GM18907 (cell line): ENCODE data around the gene MEGF11.
"Not testable (repeated sequence)": the region's sequence is repeated elsewhere in the genome, so short reads cannot be mapped to it uniquely, and the experiment has no call there.

ENCODE experiments used
- ATAC-seq: cut with Tn5 transposase; IDR thresholded peaks from one replicate; pipeline ENCODE4 v1.9.1; 2021; ENCODE audit warnings: mild to moderate bottlenecking, moderate library complexity; ENCODE audit not compliant: unreplicated experiment

MEGF11 gene

DNA sequence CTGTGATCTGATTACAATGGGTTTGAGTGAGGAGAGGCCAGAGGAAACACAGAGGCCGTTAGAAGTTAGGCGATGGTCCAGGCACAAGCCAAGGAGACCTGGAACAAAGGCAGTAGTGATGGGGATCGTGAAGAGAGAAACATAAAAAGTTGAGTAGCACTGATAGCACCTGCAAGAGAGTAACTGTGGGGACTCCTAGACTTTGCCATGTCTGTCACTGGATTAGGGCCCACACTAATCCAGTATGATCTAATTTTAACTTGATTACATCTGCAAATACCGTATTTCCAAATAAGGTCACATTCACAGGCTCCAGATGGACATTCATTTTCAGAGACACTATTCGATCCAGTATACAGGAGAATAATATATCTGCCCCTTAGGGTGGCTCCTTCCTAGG, 239.5 kb downstream of the MEGF11 start:
- no peak for ATAC-seq

DNA sequence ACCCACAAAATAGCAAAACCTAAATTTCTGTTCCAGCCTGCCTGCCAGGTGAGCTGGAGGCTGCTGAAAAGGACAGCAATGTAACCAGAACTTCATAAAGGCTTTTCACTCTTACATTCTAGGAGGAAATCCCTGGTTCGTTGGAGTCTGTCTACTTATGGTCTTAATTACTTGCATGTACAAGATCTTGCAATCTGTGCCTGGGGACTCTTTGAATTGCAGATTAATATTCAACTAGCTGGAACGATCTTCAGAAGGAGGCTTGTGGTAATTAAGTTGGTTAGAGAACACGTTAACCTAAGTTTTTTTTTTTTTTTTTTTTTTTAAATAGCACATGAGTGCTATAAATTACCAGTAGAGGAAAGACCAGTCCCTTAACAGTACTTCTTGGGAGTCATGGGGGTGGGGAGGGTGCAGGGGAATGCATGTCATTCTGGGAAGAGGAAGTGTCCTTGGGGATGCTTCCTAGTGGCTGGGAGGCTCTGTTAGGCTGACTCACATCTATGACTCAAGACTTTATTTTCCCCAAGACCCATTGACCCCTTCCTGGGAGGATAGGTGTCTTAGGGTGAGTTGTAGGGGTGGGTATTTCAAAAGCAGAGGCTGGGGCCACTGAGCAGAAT, 244.5 kb downstream of the MEGF11 start:
- ATAC-seq = no peak

DNA sequence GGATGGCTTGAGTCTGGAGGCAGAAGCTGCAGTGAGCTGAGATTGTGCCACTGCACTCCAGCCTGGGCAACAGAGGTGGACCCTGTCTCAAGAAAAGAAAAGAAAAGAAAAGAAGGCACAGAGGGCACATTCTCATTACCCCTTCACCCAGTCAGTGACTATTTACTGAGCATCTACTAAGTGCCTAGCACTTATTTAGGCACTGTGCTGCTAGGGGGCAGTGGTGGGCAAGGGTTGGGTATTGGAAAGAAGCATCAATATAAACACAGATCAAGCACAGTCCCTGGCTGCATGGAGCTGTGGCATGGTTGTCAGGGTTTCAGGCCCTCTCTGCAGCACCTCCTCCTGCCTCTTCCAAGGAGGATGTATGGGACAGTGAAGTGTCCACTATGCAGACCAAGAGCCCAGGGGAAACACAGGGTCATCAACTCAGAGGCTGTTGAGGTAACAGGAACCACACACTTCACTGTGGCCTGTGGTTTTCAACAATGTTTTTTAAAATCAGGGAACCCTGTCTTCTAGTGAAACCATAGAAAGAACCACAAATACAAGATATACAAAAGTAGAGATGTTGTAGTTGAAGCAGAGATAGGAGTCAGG, 245.8 kb downstream of the MEGF11 start:
- ATAC-seq = no peak

DNA sequence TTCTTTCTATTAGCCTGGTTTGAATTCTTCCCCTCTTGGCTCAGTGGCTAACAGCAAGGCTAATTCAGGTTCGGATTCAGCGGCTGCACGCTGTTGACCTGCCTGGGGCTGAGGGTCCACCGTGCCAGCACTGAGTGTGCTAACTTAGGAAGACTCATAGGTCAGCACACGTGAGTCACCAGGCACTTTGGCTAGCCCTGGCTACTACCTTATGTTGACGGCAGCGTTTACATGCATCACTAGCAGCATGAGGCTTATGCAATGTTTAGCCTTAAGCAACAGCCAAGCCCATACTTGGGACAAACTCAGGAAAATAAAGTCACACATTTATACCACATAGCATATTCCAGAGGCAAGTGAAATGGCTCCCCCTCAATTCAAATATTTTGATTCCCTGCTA, 246.6 kb downstream of the MEGF11 start:
- no peak for ATAC-seq

DNA sequence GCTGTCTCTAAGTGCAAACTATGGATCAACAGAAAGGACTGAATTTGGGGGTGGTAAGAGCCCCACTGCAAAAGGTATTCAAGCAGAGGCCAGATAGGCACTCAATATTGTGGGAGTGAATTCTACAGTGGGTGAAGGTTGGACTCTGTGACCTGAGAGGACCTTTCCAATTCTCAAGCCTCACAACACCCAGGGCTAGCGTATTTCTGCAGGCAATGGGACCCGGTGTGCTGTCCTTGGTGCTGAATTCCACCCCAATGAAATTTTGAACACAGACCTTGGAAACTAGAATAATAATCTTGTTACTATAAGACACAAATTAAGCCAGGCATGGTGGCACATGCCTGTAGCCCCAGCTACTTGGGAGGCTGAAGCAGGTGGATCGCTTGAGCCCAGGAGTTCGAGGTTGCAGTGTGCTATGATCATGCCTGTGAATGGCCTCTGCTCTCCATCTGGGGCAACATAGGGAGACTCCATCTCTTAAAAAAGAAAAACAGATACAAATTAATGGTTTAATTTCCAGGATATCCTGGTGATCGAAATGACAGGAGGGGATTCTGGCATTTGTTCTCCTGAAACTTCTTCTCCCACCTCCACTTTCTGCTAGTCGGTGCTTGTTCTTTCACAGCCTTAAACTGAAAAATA, 248.8 kb downstream of the MEGF11 start:
- no peak for ATAC-seq

DNA sequence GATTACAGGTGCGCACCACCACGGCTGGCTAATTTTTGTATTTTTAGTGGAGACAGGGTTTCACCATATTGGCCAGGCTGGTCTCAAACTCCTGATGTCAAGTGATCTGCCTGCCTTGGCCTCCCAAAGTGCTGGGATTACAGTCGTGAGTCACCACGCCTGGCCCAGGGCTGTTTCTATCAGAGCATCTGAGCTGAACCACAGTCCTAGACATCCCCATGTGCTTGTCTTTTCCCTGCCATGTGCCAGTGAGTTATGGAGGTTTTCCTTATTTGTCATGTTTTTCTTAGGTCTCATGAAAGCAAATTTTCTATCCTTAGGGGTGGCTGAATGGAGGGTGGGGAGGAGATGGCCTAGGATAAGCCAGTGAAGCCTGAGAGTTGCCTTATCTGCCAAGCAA, 250.4 kb downstream of the MEGF11 start:
- not testable (repeated sequence) for ATAC-seq

DNA sequence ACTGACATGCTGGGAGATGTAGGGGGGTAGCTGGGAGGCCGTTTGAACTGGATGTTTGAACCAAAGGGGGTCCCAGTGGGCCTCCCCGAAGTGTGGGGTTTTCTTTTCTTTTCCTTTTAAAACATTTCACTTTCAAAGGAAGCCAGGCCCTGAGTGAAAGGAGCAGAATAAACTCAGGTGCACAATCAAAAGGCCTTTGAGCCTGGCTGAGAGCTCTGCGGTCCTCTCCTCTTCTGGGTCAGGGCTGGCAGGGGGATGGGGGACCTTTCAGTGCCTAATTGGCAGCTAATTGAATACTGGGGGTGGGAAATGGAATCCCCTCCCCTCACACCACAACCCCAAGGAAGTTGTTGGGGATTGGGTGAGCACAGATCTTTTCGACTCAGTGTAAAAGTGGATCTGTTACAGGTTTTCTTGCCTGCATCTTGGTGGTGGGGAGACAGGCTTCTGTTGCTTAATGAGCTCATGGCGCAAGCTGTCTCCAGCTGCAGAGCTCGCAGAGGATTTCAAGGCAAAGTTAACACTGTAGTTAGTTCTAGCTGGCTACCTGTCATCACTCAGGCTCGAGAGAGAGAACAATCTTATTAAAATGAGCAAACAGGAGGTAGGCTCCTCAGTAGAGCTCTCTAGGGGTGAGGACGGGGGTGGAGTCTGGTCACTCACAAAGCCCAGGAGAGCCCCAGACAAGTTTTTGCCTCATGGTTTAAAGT, 251.7 kb downstream of the MEGF11 start:
- no peak for ATAC-seq

DNA sequence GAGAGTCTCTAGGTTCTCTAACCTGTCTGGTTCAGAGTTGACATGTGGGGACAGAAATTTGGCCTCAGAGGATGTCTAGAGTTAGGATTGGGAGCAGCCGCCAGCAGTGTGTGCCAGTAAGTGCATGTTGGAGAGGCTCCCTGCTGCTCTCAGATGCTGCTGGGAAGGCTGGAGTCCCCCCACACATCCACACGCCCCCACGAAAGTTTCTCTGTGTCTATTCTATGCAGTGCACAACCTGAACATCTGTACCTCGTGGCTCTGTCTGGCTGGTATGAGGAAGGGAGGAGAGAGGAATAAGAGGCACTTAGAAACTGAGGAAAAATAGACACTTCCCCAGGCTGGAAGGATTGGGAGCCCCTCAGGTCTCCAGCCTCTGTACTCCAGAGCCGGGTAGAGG, 252.5 kb downstream of the MEGF11 start:
- ATAC-seq = no peak

DNA sequence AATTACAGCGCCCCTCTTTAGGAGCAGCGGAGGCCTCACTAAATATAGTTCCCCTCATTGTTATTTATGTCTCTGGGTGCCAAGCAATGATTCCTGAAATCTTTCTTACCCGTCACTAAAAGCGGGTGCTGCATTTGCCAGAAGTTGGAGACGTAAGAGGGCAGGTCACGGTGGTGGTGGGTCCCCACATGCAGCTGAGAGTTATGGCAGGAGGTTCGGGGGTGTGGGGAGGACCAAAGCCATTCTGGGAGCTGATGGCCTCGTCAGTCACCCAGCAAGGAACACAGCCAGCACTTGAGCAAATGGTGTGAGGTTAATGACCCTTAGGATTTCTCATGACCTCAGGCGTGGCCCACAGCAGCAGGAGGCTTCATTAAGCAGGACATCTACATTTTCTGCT, 255.1 kb downstream of the MEGF11 start:
- no peak for ATAC-seq

DNA sequence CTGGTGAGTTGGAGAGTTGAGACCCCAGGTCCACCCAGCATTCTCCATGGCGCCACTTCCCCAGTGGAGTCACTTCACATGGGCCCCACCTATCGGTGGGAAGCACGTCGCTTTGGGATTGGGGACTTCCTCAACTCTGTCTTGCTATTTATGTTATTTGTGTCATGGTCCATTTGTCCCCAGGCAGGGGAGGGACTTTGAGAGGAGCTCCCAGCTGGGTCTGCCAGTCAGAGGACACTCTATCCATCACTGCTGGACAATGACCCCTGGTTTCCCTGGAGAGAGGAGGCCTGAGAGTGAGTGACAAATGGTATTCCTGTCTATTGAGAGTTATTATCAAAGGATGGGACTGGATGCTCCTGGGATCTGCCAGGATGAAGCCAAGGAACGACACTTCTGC, 256.6 kb downstream of the MEGF11 start:
- ATAC-seq = no peak

DNA sequence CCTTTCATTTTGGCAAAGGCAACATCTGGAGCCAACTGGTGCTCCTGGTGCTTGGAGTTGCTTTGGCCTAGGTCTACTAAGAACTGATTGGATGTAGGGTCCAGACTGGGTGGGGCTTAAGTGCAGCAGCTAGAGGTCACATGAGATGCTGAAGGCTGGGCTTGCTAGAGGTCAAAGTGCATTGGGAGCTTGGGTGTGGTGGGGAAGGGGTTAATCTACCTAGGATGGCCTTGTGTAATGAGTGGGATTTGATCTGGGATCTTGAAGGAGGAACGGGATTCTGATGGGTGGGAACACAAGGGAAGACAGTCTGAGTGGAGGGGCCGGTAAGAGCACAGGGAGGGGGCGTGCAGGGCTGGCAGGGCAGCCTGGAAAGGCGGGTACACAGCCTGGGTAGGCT, 258.7 kb downstream of the MEGF11 start:
- no peak for ATAC-seq

DNA sequence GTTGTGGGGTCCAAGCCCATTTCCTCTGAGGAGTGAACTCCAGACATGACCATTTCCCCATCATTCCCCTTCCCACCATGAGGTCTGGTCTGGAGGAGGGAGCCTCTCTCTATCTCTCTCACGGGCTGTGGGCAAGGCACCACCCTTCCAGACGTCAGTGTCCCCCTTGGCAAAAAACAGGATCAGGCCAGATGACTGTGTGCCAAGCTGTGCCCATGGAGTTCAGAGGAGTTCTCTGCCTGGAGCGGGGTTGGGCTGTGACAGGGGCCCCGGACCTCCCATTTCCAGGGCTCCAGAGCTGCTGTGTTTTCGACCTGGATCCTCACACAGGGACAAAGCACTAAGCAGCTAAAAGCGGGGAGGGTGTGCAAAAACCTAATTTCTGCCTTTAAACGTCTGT, 259.8 kb downstream of the MEGF11 start:
- ATAC-seq = no peak

DNA sequence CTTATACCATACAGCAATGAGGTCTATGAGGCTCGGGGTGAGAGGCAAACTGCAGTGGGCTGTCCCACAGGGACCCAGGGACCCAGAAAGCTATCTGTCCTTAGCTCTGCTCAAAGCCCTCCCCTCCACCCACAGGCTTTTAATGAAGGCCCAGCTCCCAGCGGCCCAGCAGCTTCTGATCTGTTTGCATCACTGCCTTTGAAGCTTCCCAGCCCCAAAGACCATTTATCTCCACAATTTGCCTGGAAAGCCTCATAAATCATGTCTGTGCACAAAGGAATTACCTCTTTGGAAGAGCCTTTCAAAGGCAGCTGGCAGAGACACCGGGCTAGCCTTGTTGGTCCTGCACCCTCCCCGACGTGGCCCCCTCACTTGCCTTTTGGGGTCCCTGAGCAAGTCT, 260.3 kb downstream of the MEGF11 start:
- no peak for ATAC-seq

DNA sequence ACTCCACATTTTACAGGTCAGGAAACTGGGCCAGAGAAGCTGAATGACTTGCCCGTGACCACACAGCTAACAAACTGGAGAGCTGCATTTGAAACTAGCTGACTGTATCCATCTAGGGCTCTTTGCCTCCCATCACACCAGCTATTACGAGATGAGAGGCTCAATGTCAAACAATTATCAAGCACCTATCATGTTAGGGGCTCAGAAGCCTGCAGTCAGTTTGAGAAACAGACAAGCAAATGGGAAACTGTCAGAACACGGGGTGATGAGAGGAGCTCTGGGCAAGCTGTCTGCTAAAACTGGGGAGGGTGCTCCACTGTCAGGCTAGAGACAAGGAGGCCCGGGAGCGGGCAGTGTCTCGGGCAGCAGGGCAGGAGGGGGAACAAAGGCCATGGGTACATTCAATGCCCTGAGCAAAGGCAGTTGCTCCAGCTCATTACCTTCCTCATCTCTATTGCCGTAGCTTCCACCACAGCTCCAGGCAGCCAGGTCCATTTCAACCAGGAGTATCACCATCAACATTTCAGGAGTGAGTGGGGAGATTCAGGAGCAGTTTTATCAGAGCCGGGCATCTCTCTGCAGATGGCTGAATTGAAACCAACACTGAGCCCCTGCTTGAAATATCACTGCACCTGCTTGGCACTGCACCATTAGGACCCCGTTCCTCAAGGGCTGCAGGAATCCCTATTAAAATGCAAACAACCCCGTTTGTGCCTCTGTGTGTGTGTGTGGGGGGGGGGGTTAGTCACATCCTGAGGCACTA, 261.6 kb downstream of the MEGF11 start:
- ATAC-seq = no peak

DNA sequence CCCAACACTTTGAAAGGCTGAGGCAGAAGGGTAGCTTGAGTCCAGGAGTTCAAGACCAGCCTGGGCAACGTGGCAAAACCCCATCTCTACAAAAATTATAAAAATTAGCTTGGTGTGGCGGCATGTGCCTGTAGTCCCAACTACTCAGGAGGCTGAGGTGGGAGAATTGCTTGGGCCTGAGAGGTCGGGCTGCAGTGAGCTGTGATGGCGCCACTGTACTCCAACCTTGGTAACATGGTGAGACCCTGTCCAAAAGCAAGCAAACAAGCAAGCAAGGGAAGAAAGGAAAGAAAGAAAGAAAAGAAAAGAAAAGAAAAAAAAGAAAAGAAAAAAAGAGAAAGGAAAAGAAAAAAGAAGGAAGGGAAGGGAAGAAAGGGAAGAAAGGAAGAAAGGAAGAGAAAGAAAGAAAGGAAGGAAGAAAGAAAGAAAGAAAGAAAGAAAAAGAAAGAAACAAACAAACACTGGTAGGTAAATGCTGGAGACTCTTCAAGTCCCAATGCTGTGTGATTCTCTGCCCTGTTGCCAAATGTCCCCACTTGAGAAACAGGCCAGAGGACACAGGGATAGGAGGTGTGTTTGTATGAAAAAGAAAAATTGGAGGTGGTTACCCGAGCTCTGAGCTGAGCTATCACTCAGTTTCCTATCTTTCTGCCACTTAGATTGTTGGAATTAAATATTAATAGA, 263.1 kb downstream of the MEGF11 start:
- ATAC-seq = no peak

DNA sequence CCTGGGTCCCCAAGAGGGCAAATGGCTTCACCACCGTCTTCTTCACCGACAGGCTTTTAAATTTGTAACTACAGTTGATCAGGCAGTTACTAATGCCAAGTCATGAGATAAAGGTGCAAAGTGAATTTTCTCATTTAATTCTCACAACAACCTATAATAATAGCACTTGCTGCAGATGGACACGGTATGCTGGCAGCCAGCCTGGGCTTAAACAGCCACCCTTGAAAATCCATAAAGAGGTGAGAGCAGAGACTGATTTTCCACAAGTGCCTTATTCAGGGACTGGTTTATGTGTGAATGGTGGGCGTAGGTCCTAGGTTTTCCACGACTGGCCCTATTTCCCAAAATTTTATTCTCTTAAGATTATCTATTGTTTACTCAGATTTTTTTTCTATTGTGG, 266.4 kb downstream of the MEGF11 start:
- no peak for ATAC-seq

DNA sequence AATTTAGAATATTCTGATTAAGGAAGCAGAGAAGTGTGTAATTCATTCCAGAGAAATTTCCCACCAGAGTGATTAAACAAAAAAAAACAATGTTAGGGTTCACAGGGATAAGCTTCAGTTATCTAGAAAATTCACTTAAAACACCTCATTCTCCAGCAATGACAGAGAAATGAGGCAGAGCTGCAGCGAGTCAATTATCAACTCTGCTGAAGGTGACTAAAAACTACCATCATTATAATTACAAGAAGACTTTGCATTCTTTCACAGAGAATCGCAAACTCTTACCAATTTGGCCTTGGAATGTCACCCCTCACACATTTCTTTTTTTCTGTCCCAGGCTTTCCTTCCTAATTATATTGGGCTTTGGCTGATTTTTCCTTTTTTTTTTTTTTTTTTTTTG, 267.1 kb downstream of the MEGF11 start:
- ATAC-seq = no peak

DNA sequence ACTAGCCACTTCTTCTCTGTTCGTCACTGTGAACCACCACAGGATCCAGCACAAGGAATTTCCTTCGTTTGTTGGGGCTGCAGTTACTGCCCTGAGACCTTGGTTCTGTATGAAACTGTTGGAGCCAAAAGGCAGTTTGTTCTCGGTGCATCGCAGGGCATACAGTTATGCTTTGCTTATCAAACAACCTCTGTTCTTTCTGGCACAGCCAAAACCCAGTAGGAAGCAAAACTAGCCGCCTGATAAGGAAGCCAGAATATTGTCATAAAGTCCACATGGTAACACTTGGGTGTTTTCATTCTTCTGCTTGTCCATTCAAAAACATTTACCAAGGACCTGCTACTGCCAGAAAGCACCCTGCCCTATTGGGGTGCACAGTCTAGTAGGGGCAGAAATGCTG, 268.2 kb downstream of the MEGF11 start:
- ATAC-seq = no peak

DNA sequence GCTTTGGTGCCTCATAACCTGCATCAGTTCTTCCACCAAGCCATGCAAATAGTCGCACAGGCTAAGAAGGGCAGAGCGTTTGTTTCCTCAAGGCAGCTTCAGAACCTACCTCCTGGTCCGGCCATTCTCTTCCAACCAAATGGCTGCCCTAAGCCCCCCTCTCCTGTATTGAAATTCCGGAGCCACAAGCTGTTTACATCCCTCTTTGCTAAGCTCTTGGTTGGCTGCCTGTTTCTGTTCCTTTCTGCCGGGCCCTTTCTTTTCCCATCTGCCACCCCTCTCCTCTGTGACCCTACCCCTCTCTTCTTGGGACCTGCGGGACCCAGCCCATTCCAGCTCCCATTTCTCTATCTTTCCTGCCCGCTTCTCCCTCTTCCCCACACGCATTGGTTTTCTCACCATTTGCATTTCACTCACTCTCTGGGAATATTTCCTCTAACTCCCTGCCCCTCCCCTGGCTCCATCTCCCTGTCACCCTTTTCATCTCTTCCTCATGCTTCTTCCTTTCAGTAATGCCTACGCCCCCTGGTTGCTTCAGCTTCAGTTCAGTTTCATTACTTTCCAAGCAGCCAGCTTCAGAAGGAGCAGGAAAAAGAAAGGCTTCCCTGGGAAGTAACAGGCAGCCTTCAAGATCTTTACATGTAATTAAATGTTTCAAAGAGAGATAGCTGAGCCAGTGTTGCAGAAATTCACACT, 270.8 kb downstream of the MEGF11 start:
- no peak for ATAC-seq
